HepG2 (cell line): ENCODE results near the gene NSMCE1. TPM values are rescaled to one million over a fixed set of nuclear protein-coding genes. Genes with fewer than 3 reads are reported as not detected.

Experiments
- ATAC-seq: fragments of 200-7000 bp; cut with Tn5 transposase; 3 replicates; pipeline ENCODE4 v1.9.1; 2020; ENCODE audit warnings: mild to moderate bottlenecking, moderate library complexity
- BruUV-seq: library from RNA; stranded (reverse); fragments of 400-500 nt; replicated peaks from 2 replicates; lab custom pipeline; 2021; lab: Mats Ljungman, UMichigan
- CTCF ChIA-PET: fragments of 300-600 bp; formaldehyde crosslinking; extraction: SDS; loops from one replicate; lab custom pipeline; 2021; ENCODE audit warnings: low total read pairs, inconsistent platforms, low intra/inter-chr PET ratio; lab: Yijun Ruan, JAX
- POLR2A ChIA-PET: fragments of 350-600 bp; sonication (Branson Sonifier 250); formaldehyde crosslinking; loops from one replicate; lab custom pipeline; 2020; ENCODE audit warnings: antibody characterized with exemption, inconsistent platforms; lab: Yijun Ruan, JAX
- DNase-seq: peaks from one replicate; pipeline ENCODE4 v3.0.0-alpha.2; 2015; ENCODE audit warnings: low spot score
- FAIRE-seq: peaks from 3 replicates; lab custom pipeline; 2011; peaks lifted over from hg19 to GRCh38; lab: Jason Lieb, UNC
- H2AFZ ChIP-seq: one replicate; pipeline ENCODE4 v1.6.1; 2011; ENCODE audit warnings: low read length, inconsistent platforms
- H3K27ac ChIP-seq: fragments of 300-600 bp; 3 replicates; pipeline ENCODE4 v1.8.0; 2011; ENCODE audit warnings: mixed run types, mild to moderate bottlenecking, mixed read lengths, low read length, inconsistent platforms; ENCODE audit not compliant: insufficient read depth; ENCODE audit errors: extremely low read length
- H3K27me3 ChIP-seq, 2 experiments: fragments of 200-600 bp in 1 of 2; 2 replicates in 1 of 2; 3 replicates in 1 of 2; pipeline versions ENCODE4 v1.6.0 to v1.8.0; 2011; ENCODE audit warnings: low read length in 2 of 2, mild to moderate bottlenecking in 2 of 2, moderate library complexity in 2 of 2, inconsistent platforms in 1 of 2; ENCODE audit not compliant: insufficient read depth in 2 of 2, control insufficient read depth in 1 of 2
- H3K36me3 ChIP-seq, 2 experiments: fragments of 200-600 bp in 1 of 2; replicated peaks in 1 of 2; 2 replicates in 1 of 2; 3 replicates in 1 of 2; pipeline versions ENCODE4 v1.5.1 to v1.8.0; 2011; ENCODE audit warnings: low read length in 2 of 2, inconsistent platforms in 1 of 2; ENCODE audit not compliant: insufficient read depth in 2 of 2, control insufficient read depth in 1 of 2
- H3K4me1 ChIP-seq: 2 replicates; pipeline ENCODE4 v1.5.1; 2012; ENCODE audit warnings: low read length, inconsistent platforms; ENCODE audit not compliant: insufficient read depth
- H3K4me2 ChIP-seq: 2 replicates; pipeline ENCODE4 v1.6.0; 2011; ENCODE audit warnings: low read depth, low read length, inconsistent platforms
- H3K4me3 ChIP-seq, 3 experiments: fragments of 200-600 bp in 1 of 3; sonication (generic), shearing (Covaris generic) in 1 of 3; replicated peaks in 1 of 3; 2 replicates each; pipeline ENCODE4 v1.5.1; 2011 to 2016; ENCODE audit warnings: low read length in 3 of 3, inconsistent platforms in 2 of 3, low read depth in 2 of 3, mild to moderate bottlenecking in 2 of 3, control low read depth in 1 of 3, mixed read lengths in 1 of 3; ENCODE audit not compliant: insufficient read depth in 1 of 3
- H3K79me2 ChIP-seq: one replicate; pipeline ENCODE4 v1.6.1; 2011; ENCODE audit warnings: low read length, inconsistent platforms; ENCODE audit not compliant: insufficient read depth
- H3K9ac ChIP-seq: 2 replicates; pipeline ENCODE4 v1.6.0; 2011; ENCODE audit warnings: mild to moderate bottlenecking, low read depth, low read length, inconsistent platforms; ENCODE audit not compliant: insufficient read depth
- H3K9me3 ChIP-seq: 2 replicates; pipeline ENCODE4 v1.5.1; 2012; ENCODE audit warnings: mild to moderate bottlenecking, low read length
- H4K20me1 ChIP-seq: 2 replicates; pipeline ENCODE4 v1.6.0; 2011; ENCODE audit warnings: inconsistent platforms, mild to moderate bottlenecking, low read length, moderate library complexity; ENCODE audit not compliant: insufficient read depth
- CBX1 ChIP-seq: IDR thresholded peaks from one replicate; pipeline ENCODE4 v1.6.1; 2016; ENCODE audit warnings: antibody characterized with exemption, low read depth
- FOXP4 ChIP-seq: sonication (generic); formaldehyde crosslinking; IDR thresholded peaks from 2 replicates; pipeline ENCODE4 v1.4.0; 2020; ENCODE audit warnings: missing genetic modification reagents
- GTF3A ChIP-seq: sonication (generic); formaldehyde crosslinking; conservative IDR thresholded peaks from 2 replicates; pipeline ENCODE4 v1.4.0; 2020; ENCODE audit warnings: mild to moderate bottlenecking, missing genetic modification reagents
- MTA3 ChIP-seq: sonication (generic); formaldehyde crosslinking; IDR thresholded peaks from 2 replicates; pipeline ENCODE4 v1.4.0; 2020; ENCODE audit warnings: missing genetic modification reagents
- REPIN1 ChIP-seq: sonication (generic); formaldehyde crosslinking; IDR thresholded peaks from 2 replicates; pipeline ENCODE4 v1.8.0; 2022; ENCODE audit warnings: missing genetic modification reagents, low read depth, mild to moderate bottlenecking, borderline replicate concordance
- TOPORS ChIP-seq: sonication (generic); formaldehyde crosslinking; IDR thresholded peaks from 2 replicates; pipeline ENCODE4 v1.8.0; 2023; ENCODE audit warnings: mild to moderate bottlenecking, missing genetic modification reagents
- TRAFD1 ChIP-seq: sonication (generic); formaldehyde crosslinking; IDR thresholded peaks from 2 replicates; pipeline ENCODE4 v1.5.1; 2020; ENCODE audit warnings: missing genetic modification reagents, mild to moderate bottlenecking, borderline replicate concordance
- WIZ ChIP-seq: sonication (generic); formaldehyde crosslinking; IDR thresholded peaks from 2 replicates; pipeline ENCODE4 v1.5.1; 2020; ENCODE audit warnings: mild to moderate bottlenecking, missing genetic modification reagents
- ZBTB33 ChIP-seq: sonication (generic); formaldehyde crosslinking; IDR thresholded peaks from 2 replicates; pipeline ENCODE4 v1.4.0; 2020; ENCODE audit warnings: missing genetic modification reagents
- ZBTB42 ChIP-seq: sonication (generic); formaldehyde crosslinking; IDR thresholded peaks from 2 replicates; pipeline ENCODE4 v1.5.0; 2020; ENCODE audit warnings: mild to moderate bottlenecking, missing genetic modification reagents
- ZFP41 ChIP-seq: sonication (generic); formaldehyde crosslinking; IDR thresholded peaks from 2 replicates; pipeline ENCODE4 v1.4.0; 2020; ENCODE audit warnings: mild to moderate bottlenecking, missing genetic modification reagents, borderline replicate concordance
- ZNF354B ChIP-seq: sonication (generic); formaldehyde crosslinking; IDR thresholded peaks from 2 replicates; pipeline ENCODE4 v1.8.0; 2022; ENCODE audit warnings: mild to moderate bottlenecking, missing genetic modification reagents
- ZNF430 ChIP-seq: sonication (generic); formaldehyde crosslinking; IDR thresholded peaks from 2 replicates; pipeline ENCODE4 v1.9.0; 2021; ENCODE audit warnings: mild to moderate bottlenecking, missing genetic modification reagents
- ZNF564 ChIP-seq: sonication (generic); formaldehyde crosslinking; IDR thresholded peaks from 2 replicates; pipeline ENCODE4 v1.8.1; 2023; ENCODE audit warnings: mild to moderate bottlenecking, missing genetic modification reagents
- ZNF704 ChIP-seq: sonication (generic); formaldehyde crosslinking; IDR thresholded peaks from 2 replicates; pipeline ENCODE4 v1.8.1; 2023; ENCODE audit warnings: mild to moderate bottlenecking, inconsistent platforms, moderate library complexity, missing genetic modification reagents, borderline replicate concordance
- ZNF749 ChIP-seq: sonication (generic); formaldehyde crosslinking; IDR thresholded peaks from 2 replicates; pipeline ENCODE4 v1.8.0; 2022; ENCODE audit warnings: mild to moderate bottlenecking, missing genetic modification reagents, moderate library complexity, borderline replicate concordance
- ZNF75D ChIP-seq: sonication (generic); formaldehyde crosslinking; IDR thresholded peaks from 2 replicates; pipeline ENCODE4 v1.8.1; 2023; ENCODE audit warnings: missing genetic modification reagents, mild to moderate bottlenecking, borderline replicate concordance
- ZNF777 ChIP-seq: sonication (generic); formaldehyde crosslinking; IDR thresholded peaks from 2 replicates; pipeline ENCODE4 v1.4.0; 2020; ENCODE audit warnings: missing genetic modification reagents
- WGBS: methylation state at CpG from one replicate; pipeline ENCODE4 v1.1.6; 2017; ENCODE audit warnings: low lambda C conversion rate; 5-methylcytosine and 5-hydroxymethylcytosine counted together
- in situ Hi-C: cut with HindIII; loops from 2 replicates; pipeline ENCODE4 v1.10.0; 2017; ENCODE audit warnings: low pct_unique_long_range_greater_than_20kb; ENCODE audit not compliant: extremely low pct_ligation_motif_present
- intact Hi-C: fragments of 100-400 bp; cut with micrococcal nuclease; formaldehyde crosslinking; loops from one replicate; pipeline ENCODE4 v1.10.0; 2022; ENCODE audit not compliant: unreplicated experiment
- polyA plus RNA-seq, 8 experiments: library from polyadenylated mRNA; depleted of rRNA in 3 of 8; stranded (reverse) in 7 of 8; unstranded in 1 of 8; fragments of >200 nt; fragmentation: Illumina TruSeq in 4 of 8; extraction: Trizol in 4 of 8; gene quantifications; 2 replicates each; pipeline versions ENCODE4 v1.2.1 to v1.2.3, GENCODE V29; 2011 to 2016; ENCODE audit warnings: low read depth in 4 of 8, missing spikeins in 1 of 8, mixed read lengths in 1 of 8; ENCODE audit not compliant: insufficient read depth in 1 of 8
- total RNA-seq, 5 experiments: library from RNA; depleted of rRNA; stranded (reverse); fragments of >200 nt; fragmentation: Illumina TruSeq; extraction: Trizol; gene quantifications; 2 replicates each; pipeline ENCODE4 v1.2.3, GENCODE V29; 2016; ENCODE audit warnings: low read depth in 1 of 5

NSMCE1 gene
- total and polyA plus RNA-seq, 2 of the 13 experiments (the other 11 are each of a cell fraction or from before 2014, with no cell fraction given): 42.7 to 52.9 TPM

- no peak overlapping the region for H3K27ac ChIP-seq
- H3K4me3 ChIP-seq: no peak overlapping the region
- CTCF ChIA-PET: no interaction called here
- in situ Hi-C loops: no loop called here
- H3K36me3 ChIP-seq: peaks cover 5 to 6% of the 10 kb centered on the region in 2 experiments; a peak in 4 of 5 replicates
- no peak overlapping the region for H3K4me2 ChIP-seq
- FAIRE-seq: no peak
- H3K4me1 ChIP-seq: peaks cover 18% of the 10 kb centered on the region
- ATAC-seq: no peak
- H4K20me1 ChIP-seq: no peaks in the 10 kb centered on the region
- H3K27me3 ChIP-seq: no peaks in the 10 kb centered on the region
- 94% methylated on average over 7 of the region's 7 CpGs for WGBS
- intact Hi-C loops: no loop called here
- no peak overlapping the region for H3K9ac ChIP-seq
- no peaks in the 10 kb centered on the region for H3K9me3 ChIP-seq
- no peak overlapping the region for H2AFZ ChIP-seq
- H3K79me2 ChIP-seq: no peaks in the 10 kb centered on the region
- no peak for DNase-seq
- no TSS peak for BruUV-seq
- POLR2A ChIA-PET: no interaction called here
- TF ChIP-seq ZNF75D (CRISPR knock-in tag): no peak
- TF ChIP-seq FOXP4 (CRISPR knock-in tag): no peak
- TF ChIP-seq TRAFD1 (CRISPR knock-in tag): no peak
- TF ChIP-seq ZBTB42 (CRISPR knock-in tag): no peak
- TF ChIP-seq TOPORS (CRISPR knock-in tag): no peak
- TF ChIP-seq ZFP41 (CRISPR knock-in tag): no peak
- no peak for TF ChIP-seq ZBTB33
- TF ChIP-seq ZNF777 (CRISPR knock-in tag): no peak
- TF ChIP-seq ZNF749 (CRISPR knock-in tag): no peak
- no peak for TF ChIP-seq CBX1
- TF ChIP-seq ZNF704 (CRISPR knock-in tag): no peak
- no peak for TF ChIP-seq GTF3A (CRISPR knock-in tag)
- TF ChIP-seq WIZ (CRISPR knock-in tag): no peak
- no peak for TF ChIP-seq MTA3 (CRISPR knock-in tag)
- TF ChIP-seq REPIN1 (CRISPR knock-in tag): no peak
- no peak for TF ChIP-seq ZNF354B (CRISPR knock-in tag)
- no peak for TF ChIP-seq ZNF430 (CRISPR knock-in tag)
- TF ChIP-seq ZNF564 (CRISPR knock-in tag): no peak
Observed at GRCh38 chr16:27215660-27216059, 52.9 kb downstream of the NSMCE1 start.
